GM12864 (cell line): ENCODE measurements around the gene PKD2L1.
"Not testable (repeated sequence)": the region's sequence is repeated elsewhere in the genome, so short reads cannot be mapped to it uniquely, and the experiment has no call there.

Experiments
- DNase-seq: peaks from one replicate; pipeline ENCODE4 v3.0.0-alpha.2; 2011; ENCODE audit warnings: low read depth
- H3K4me3 ChIP-seq: 2 replicates; pipeline ENCODE4 v1.5.1; 2011; ENCODE audit warnings: mild to moderate bottlenecking, low read depth, low read length, control low read depth
- TF ChIP-seq, protein P1 (sequence below): IDR thresholded peaks from 2 replicates; pipeline ENCODE4 v1.5.1; 2011; ENCODE audit warnings: low read depth, mild to moderate bottlenecking, moderate library complexity, low read length, control low read depth, inconsistent platforms; ENCODE audit errors: missing control alignments

The PKD2L1 gene

DNA sequence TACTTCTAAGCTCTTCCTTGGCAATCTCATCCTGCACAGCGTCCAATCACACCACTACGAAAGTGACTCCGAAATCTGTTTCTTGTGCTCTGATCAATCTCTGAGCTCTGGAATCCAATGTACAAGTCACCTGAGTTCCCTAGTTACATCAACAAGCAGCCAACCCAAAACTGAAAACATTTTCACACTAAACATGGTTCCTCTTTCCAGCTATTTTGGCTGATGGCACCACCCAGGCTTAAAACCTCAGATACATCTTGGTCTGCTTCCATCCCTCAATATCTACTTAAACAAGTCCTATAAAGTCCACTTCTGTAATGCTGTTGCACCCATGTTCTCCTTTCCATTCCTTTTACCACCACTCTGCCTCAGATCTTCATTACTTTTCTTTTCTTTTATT is 47.1 kb downstream of the PKD2L1 start:
- DNase-seq, result no peak
- H3K4me3 ChIP-seq, result no peak overlapping the region
- TF ChIP-seq, protein P1, sequence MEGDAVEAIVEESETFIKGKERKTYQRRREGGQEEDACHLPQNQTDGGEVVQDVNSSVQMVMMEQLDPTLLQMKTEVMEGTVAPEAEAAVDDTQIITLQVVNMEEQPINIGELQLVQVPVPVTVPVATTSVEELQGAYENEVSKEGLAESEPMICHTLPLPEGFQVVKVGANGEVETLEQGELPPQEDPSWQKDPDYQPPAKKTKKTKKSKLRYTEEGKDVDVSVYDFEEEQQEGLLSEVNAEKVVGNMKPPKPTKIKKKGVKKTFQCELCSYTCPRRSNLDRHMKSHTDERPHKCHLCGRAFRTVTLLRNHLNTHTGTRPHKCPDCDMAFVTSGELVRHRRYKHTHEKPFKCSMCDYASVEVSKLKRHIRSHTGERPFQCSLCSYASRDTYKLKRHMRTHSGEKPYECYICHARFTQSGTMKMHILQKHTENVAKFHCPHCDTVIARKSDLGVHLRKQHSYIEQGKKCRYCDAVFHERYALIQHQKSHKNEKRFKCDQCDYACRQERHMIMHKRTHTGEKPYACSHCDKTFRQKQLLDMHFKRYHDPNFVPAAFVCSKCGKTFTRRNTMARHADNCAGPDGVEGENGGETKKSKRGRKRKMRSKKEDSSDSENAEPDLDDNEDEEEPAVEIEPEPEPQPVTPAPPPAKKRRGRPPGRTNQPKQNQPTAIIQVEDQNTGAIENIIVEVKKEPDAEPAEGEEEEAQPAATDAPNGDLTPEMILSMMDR, result no peak

DNA sequence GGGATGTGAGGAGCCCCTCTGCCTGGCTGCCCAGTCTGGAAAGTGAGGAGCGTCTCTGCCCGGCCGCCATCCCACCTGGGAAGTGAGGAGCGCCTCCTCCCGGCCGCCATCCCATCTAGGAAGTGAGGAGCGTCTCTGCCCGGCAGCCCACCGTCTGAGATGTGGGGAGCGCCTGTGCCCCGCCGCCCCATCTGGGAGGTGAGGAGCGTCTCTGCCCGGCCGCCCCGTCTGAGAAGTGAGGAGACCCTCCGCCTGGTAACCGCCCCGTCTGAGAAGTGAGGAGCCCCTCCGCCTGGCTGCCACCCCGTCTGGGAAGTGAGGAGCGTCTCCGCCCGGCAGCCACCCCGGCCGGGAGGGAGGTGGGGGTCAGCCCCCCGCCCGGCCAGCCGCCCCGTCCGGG is 53.1 kb downstream of the PKD2L1 start:
- not testable (repeated sequence) for DNase-seq, H3K4me3 ChIP-seq

DNA sequence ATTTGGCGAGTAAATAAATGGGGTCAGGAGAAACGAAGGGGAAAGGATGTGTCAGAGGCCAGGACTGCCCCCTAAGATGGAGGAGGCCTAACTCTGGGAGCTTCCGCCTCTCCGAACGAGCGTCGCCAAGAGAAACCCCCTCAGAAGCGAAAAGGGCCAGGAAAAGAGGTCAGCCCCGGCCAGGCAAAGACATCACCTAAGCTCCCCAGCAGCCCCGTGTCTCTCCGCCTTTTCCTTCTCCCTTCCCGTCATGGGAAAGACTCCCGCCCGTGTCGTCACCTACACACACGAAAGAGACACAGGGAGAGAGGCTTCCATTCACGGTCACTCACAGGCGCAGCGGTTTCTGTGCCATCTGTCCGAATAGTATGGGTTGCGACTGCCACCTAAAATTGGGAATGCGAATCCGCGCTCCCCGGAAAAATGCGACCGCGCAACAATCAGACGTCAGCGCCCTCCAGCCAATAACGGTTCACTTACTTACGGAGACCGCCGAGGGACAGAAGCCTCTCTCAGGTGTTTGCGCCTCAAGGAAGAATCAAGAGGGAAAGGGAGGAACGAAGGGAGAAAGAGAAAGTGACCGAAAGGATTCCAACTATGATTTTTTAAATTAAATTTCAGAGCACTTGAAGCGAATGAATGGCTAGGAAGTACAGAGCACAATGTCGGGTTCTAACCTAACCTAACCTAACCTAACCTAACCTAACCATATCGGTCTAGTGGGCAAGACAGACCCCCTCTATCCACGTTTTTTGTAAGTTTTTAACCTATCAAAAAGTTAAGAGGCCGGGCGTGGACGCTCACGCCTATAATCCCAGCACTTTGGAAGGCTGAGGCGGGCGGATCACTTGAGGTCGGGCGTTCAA is 62.6 kb downstream of the PKD2L1 start, which contains the start of gene CWF19L1:
TSS of gene CWF19L1 (minus strand) at position 400 of the 866 bp plus-strand sequence. CDS start at position 355, 45 bp downstream.
- TF ChIP-seq, protein P1, result no peak
- peak; percentile 58 for DNase-seq

DNA sequence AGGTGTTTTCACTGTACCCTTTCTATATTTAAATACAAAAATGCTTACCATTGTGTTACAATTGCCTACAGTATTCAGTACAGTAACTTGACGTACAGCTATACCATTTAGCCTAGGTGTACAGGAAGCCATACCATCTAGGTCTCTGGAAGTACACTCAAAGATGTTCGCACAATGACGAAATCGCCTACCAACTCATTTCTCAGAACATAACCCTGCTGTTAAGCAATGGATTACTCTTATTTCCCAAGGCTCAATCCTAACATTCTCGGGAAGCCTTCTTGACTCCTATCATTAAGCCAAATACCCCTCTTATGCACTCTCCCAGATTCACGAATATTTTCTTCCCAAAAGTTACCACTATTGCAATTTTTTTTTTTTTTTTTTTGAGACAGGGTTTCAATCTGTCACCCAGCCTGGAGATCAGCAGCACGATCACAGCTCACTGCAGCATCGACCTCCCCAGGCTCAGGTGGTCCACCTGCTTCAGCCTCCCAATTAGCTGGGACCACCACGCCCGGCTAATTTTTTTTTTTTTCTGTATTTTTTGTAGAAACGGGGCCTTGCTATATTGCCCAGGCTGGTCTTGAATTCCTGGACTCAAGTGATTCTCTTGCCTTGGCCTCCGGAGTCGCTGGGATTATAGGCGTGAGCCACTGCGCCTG is 64.1 kb downstream of the PKD2L1 start:
- H3K4me3 ChIP-seq, result peak overlapping the region; percentile 88; the same call in 1 of the 2 replicates
- DNase-seq, result no peak
- TF ChIP-seq, protein P1, result no peak

More for the DNA sequence above, 62.6 kb downstream of the PKD2L1 start, which contains the start of gene CWF19L1:
- peak within 1 kb of the TSS; percentile 88 for H3K4me3 ChIP-seq

DNA sequence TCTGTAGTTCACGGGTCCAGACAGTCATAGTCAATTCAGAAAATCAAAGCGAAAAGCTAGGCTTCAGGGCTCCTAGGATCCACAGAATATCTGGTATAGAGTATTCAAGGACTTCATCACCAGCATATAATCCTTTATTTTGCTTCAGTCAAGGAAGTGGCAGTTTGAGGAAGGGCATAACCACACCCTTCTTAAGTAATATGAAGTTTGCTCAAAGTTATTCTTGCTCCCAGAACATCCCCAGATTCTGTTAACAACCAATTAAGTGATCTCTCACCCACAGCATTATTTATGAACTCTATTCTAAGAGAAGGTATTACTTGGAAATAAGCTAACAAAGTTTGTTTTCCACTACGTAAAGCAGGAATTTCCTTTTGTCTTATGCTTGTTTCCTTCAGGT is 75.8 kb downstream of the PKD2L1 start:
- DNase-seq, result no peak
- no peak overlapping the region for H3K4me3 ChIP-seq
- TF ChIP-seq, protein P1, result no peak

DNA sequence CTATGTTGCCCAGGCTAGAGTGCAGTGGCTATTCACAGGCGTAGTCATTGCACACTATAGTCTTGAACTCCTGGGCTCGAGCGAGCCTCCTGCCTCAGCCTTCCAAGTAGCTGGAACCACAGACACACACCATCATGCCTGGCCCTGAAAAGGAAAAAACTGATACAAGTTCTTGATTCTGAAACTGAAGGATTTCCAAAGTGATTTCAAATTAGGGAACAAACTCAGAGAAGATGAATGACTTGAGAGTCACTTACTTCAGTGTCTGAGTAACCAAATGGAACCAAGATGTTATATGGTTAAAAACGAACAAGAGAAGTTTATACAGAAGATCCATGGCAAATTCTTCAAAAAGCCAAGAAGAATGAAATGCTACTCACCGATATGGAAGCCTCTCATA is 77.0 kb downstream of the PKD2L1 start:
- no peak for DNase-seq
- TF ChIP-seq, protein P1, result no peak
- no peak overlapping the region for H3K4me3 ChIP-seq

DNA sequence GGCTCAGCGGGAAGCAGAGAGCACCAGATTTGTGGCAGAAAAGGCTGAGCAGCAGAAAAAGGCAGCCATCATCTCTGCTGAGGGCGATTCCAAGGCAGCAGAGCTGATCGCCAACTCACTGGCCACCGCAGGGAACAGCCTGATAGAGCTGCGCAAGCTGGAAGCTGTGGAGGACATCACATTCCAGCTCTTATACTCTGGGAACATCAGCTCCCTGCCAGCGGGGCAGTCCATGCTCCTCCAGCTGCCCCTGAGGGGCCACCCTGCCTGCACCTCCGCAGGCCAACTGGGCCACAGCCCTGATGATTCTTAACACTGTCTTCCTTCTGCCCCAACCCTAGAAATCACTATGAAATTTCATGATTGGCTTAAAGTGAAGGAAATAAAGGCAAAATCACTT is 81.2 kb downstream of the PKD2L1 start:
- TF ChIP-seq, protein P1, result no peak
- no peak for DNase-seq
- no peak overlapping the region for H3K4me3 ChIP-seq
